ENCODE data around the gene ASIC2. TPM values are rescaled to one million over a fixed set of nuclear protein-coding genes. Genes with fewer than 3 reads are reported as not detected.

The ASIC2 gene
- total RNA-seq, 1 experiment from 2014 or later, result not detected

DNA sequence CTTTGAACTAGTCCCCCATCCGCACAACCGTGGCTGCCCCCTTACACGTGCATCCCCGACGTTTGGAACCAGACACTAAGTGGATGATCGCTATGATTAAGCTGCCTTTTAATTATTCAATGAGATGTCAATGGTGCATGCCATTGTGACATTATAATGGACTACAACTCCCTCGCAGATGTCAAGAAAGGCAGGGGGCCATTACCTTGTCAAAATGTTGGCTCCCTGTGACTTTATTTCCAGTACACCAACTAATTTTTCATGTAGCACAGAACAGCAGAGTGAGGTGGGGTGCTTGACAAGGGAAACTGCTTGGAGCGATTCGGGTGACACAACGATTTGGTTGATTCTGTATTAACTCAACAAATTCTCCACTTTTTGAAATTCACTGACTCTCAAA lies 26.5 kb downstream of the ASIC2 start:
- POLR2A ChIA-PET, result no interaction called here
- no peaks in the 10 kb centered on the region for H3K4me1 ChIP-seq
- peaks cover 3% of the 10 kb centered on the region; the same call in 1 of the 2 replicates for H3K27me3 ChIP-seq (replicated peaks; ENCODE audit: control insufficient read depth, insufficient read depth, low read length)
- Mint-ChIP-seq H3K27ac (ENCODE audit: unreplicated experiment) (no peak overlapping the region), H3K36me3 (ENCODE audit: insufficient read depth, unreplicated experiment) (no peaks in the 10 kb centered on the region), H3K9me3 (ENCODE audit: unreplicated experiment) (no peaks in the 10 kb centered on the region), H3K4me1 (ENCODE audit: low read depth, unreplicated experiment) (no peaks in the 10 kb centered on the region), H3K27me3 (ENCODE audit: insufficient read depth, unreplicated experiment) (peaks cover 26% of the 10 kb centered on the region), H3K4me3 (ENCODE audit: unreplicated experiment) (no peak overlapping the region)
- TF ChIP-seq, protein P1, sequence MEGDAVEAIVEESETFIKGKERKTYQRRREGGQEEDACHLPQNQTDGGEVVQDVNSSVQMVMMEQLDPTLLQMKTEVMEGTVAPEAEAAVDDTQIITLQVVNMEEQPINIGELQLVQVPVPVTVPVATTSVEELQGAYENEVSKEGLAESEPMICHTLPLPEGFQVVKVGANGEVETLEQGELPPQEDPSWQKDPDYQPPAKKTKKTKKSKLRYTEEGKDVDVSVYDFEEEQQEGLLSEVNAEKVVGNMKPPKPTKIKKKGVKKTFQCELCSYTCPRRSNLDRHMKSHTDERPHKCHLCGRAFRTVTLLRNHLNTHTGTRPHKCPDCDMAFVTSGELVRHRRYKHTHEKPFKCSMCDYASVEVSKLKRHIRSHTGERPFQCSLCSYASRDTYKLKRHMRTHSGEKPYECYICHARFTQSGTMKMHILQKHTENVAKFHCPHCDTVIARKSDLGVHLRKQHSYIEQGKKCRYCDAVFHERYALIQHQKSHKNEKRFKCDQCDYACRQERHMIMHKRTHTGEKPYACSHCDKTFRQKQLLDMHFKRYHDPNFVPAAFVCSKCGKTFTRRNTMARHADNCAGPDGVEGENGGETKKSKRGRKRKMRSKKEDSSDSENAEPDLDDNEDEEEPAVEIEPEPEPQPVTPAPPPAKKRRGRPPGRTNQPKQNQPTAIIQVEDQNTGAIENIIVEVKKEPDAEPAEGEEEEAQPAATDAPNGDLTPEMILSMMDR (IDR thresholded peaks at IDR 0.05; ENCODE audit: insufficient read depth in 1 of 2, low read depth in 1 of 2, low read length in 1 of 2, severe bottlenecking in 1 of 2, unreplicated experiment in 1 of 2), result no peak
- no peaks in the 10 kb centered on the region for H3K9me3 ChIP-seq
- intact Hi-C loops (cut with micrococcal nuclease; ENCODE audit: unreplicated experiment), result no loop called here
- DNase-seq, result no peak
- H3K36me3 ChIP-seq (ENCODE audit: control insufficient read depth, insufficient read depth, low read length), result no peaks in the 10 kb centered on the region; the same call in 1 of the 2 replicates
- CTCF ChIA-PET, result no interaction called here
- H3K4me3 ChIP-seq (ENCODE audit: low read depth, low read length), result no peak overlapping the region
- BruUV-seq (replicated peaks), result no TSS peak

DNA sequence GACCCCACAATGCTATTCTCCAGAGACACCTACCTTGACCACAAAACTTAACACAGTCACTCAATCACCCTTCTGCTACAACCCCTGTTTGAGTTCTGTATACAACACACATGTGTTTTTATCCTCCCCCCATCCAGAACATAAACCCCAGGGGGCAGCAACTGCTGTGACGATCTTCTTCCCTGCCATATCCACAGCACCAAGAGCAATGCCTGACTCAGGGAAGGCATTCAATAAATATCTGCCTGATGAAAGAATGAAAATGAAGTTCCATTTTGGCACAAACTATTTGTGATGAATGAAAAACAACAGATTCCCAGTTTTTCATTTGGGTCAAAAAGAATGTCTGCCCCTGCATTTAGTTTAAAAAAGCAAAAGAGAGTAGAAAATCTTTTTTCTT lies 27.0 kb downstream of the ASIC2 start:
- H3K9me3 ChIP-seq, result no peaks in the 10 kb centered on the region
- no peak overlapping the region for H3K4me3 ChIP-seq (ENCODE audit: low read depth, low read length)
- no peaks in the 10 kb centered on the region for H3K4me1 ChIP-seq
- TF ChIP-seq, protein P1 (IDR thresholded peaks at IDR 0.05; ENCODE audit: insufficient read depth in 1 of 2, low read depth in 1 of 2, low read length in 1 of 2, severe bottlenecking in 1 of 2, unreplicated experiment in 1 of 2), result no peak
- BruUV-seq (replicated peaks), result no TSS peak
- no peak for DNase-seq
- ChIA-PET CTCF (no interaction called here), POLR2A (no interaction called here)
- peaks cover 3% of the 10 kb centered on the region; the same call in 1 of the 2 replicates for H3K27me3 ChIP-seq (replicated peaks; ENCODE audit: control insufficient read depth, insufficient read depth, low read length)
- Mint-ChIP-seq H3K27ac (ENCODE audit: unreplicated experiment) (no peak overlapping the region), H3K36me3 (ENCODE audit: insufficient read depth, unreplicated experiment) (no peaks in the 10 kb centered on the region), H3K4me3 (ENCODE audit: unreplicated experiment) (no peak overlapping the region), H3K27me3 (ENCODE audit: insufficient read depth, unreplicated experiment) (peaks cover 27% of the 10 kb centered on the region), H3K4me1 (ENCODE audit: low read depth, unreplicated experiment) (no peaks in the 10 kb centered on the region), H3K9me3 (ENCODE audit: unreplicated experiment) (no peaks in the 10 kb centered on the region)
- H3K36me3 ChIP-seq (ENCODE audit: control insufficient read depth, insufficient read depth, low read length), result no peaks in the 10 kb centered on the region; the same call in 1 of the 2 replicates
- intact Hi-C loops (cut with micrococcal nuclease; ENCODE audit: unreplicated experiment), result no loop called here

DNA sequence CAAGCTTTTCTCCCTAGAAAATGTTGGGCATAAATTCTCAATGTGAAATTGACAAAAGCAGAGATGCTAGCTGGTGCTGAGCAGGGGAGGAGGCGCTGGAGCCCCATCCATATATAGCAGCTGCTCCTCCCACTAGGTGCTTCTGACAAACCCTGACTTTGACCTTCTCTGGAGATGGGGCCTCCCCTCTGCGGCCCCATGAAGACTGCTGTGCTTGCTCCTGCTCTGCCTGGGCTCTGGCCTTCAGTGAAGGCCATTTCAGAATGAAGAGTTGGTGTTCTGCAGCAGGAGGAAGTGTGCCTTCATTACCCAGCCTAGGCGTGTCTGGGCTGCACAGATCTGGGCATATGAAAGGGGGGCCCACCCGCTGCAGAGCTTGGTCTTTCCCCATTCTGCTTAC lies 29.7 kb downstream of the ASIC2 start:
- no TSS peak for BruUV-seq (replicated peaks)
- no peaks in the 10 kb centered on the region for H3K9me3 Mint-ChIP-seq (ENCODE audit: unreplicated experiment)
- Histone ChIP-seq H3K36me3 (ENCODE audit: control insufficient read depth, insufficient read depth, low read length) (no peaks in the 10 kb centered on the region), H3K4me1 (no peaks in the 10 kb centered on the region), H3K9me3 (no peaks in the 10 kb centered on the region), H3K27me3 (replicated peaks; ENCODE audit: control insufficient read depth, insufficient read depth, low read length) (peaks cover 1% of the 10 kb centered on the region), H3K4me3 (ENCODE audit: low read depth, low read length) (no peak overlapping the region)
- TF ChIP-seq, protein P1 (IDR thresholded peaks at IDR 0.05; ENCODE audit: insufficient read depth in 1 of 2, low read depth in 1 of 2, low read length in 1 of 2, severe bottlenecking in 1 of 2, unreplicated experiment in 1 of 2), result no peak
- H3K27me3 Mint-ChIP-seq (ENCODE audit: insufficient read depth, unreplicated experiment), result peaks cover 29% of the 10 kb centered on the region
- intact Hi-C loops (cut with micrococcal nuclease; ENCODE audit: unreplicated experiment), result no loop called here
- H3K4me3 Mint-ChIP-seq (ENCODE audit: unreplicated experiment), result no peak overlapping the region
- DNase-seq, result no peak
- ChIA-PET CTCF (no interaction called here), POLR2A (no interaction called here)
- no peak overlapping the region for H3K27ac Mint-ChIP-seq (ENCODE audit: unreplicated experiment)
- no peaks in the 10 kb centered on the region for H3K4me1 Mint-ChIP-seq (ENCODE audit: low read depth, unreplicated experiment)
- H3K36me3 Mint-ChIP-seq (ENCODE audit: insufficient read depth, unreplicated experiment), result no peaks in the 10 kb centered on the region

Measured in Caco-2 (cell line).